ENCODE data around the gene CCDC102A.

GRCh38 chr16:57531635-57532265 lies 4.6 kb downstream of the CCDC102A start:
- TF ChIP-seq EP300 (IDR thresholded peaks at IDR 0.05) (no peak), CTCF (IDR thresholded peaks at IDR 0.05) (no peak)

Data from upper lobe of left lung (tissue), 4 donors.